Ascending aorta (tissue), 2 donors: ENCODE results near the gene CYP8B1. TPM values are rescaled to one million over a fixed set of nuclear protein-coding genes. Genes with fewer than 3 reads are reported as not detected.

Source experiments
- DNase-seq, 2 donors: peaks; one replicate each; pipeline ENCODE4 v3.0.0-alpha.2; 2019; ENCODE audit warnings: low spot score in 2 of 2
- H3K27ac ChIP-seq, 2 donors: fragments of 200-600 bp; sonication (generic); one replicate each; pipeline ENCODE4 v1.5.1; 2016 to 2017; ENCODE audit warnings: mild to moderate bottlenecking in 1 of 2
- H3K27me3 ChIP-seq: fragments of 200-600 bp; sonication (generic); one replicate; pipeline ENCODE4 v1.5.1; 2017
- H3K36me3 ChIP-seq, 2 donors: fragments of 200-600 bp; sonication (generic); one replicate each; pipeline ENCODE4 v1.5.1; 2016
- H3K4me1 ChIP-seq, 2 donors: fragments of 200-600 bp; sonication (generic); one replicate each; pipeline ENCODE4 v1.5.1; 2016 to 2017; ENCODE audit warnings: mild to moderate bottlenecking in 1 of 2
- H3K4me3 ChIP-seq, 2 donors: fragments of 200-600 bp; sonication (generic); one replicate each; pipeline ENCODE4 v1.5.1; 2016 to 2017; ENCODE audit warnings: mild to moderate bottlenecking in 1 of 2
- H3K9me3 ChIP-seq, 2 donors: fragments of 200-600 bp; sonication (generic); one replicate each; pipeline ENCODE4 v1.5.1; 2016
- intact Hi-C: fragments of 100-400 bp; cut with DNase I; formaldehyde crosslinking; loops from one replicate; pipeline ENCODE4 v1.15.1; 2023
- total RNA-seq: library from RNA; depleted of rRNA; stranded (reverse); fragments of >200 nt; gene quantifications from one replicate; pipeline ENCODE4 v1.1.0, GENCODE V29; 2016
- TF ChIP-seq, protein P1 (sequence below), 3 experiments: fragments of 200-600 bp in 2 of 3; fragments of 450-650 bp in 1 of 3; sonication (generic) in 2 of 3; IDR thresholded peaks; one replicate each; pipeline ENCODE4 v1.5.1; 2016 to 2019; ENCODE audit warnings: antibody characterized with exemption in 3 of 3, mild to moderate bottlenecking in 1 of 3, moderate library complexity in 1 of 3

CYP8B1 gene
- 0.43 TPM for total RNA-seq

DNA sequence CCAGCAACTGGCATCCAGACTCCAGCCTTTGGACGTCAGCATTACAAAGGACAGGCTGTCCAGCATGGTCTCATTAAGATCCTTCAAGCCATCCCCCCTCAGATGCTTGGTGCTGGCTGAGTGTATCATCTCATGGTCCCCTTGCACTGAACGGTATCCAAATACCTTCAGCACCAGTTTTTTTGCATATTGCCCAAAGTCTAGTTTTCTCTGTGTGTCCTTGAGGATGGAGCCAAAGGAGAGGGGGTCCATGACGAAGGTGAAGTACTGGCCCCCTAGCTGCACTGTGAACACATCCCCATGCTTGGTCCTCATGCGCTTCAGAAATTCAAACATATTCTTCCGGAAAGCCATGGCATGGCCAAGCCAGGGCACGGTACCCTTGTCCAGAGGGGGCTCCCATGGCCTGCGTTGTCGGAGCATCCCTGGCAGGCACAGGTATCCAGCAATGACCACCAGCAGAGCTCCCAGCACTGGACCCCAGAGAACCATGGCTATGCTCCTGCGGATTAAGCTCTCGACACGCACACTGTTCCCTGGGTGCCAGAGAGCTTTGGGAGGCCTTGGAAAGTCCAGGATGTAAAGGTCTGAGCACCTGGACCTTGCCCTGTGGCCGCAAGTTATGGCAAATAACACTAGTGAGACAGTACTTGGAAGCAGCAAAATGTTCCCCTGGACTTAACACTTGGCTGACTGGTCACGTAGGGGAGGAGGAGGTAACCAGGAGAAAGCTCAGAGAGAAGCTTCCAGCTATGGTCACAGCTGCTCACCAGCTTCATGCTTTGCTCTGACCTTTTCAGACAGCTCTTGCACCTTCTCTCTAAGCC, at the start of gene CYP8B1:
CYP8B1 (minus strand) TSS at position 555 of the 827 bp plus-strand sequence; CDS start at position 492, 63 bp downstream.
- Histone ChIP-seq H3K27me3 (no peaks in the 10 kb centered on the region), H3K36me3 (no peaks in the 10 kb centered on the region), H3K9me3 (no peaks in the 10 kb centered on the region), H3K4me1 (no peaks in the 10 kb centered on the region), H3K4me3 (no peak within 1 kb of the TSS), H3K27ac (no peak within 1 kb of the TSS)
- DNase-seq, result no peak
- TF ChIP-seq, protein P1, sequence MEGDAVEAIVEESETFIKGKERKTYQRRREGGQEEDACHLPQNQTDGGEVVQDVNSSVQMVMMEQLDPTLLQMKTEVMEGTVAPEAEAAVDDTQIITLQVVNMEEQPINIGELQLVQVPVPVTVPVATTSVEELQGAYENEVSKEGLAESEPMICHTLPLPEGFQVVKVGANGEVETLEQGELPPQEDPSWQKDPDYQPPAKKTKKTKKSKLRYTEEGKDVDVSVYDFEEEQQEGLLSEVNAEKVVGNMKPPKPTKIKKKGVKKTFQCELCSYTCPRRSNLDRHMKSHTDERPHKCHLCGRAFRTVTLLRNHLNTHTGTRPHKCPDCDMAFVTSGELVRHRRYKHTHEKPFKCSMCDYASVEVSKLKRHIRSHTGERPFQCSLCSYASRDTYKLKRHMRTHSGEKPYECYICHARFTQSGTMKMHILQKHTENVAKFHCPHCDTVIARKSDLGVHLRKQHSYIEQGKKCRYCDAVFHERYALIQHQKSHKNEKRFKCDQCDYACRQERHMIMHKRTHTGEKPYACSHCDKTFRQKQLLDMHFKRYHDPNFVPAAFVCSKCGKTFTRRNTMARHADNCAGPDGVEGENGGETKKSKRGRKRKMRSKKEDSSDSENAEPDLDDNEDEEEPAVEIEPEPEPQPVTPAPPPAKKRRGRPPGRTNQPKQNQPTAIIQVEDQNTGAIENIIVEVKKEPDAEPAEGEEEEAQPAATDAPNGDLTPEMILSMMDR (IDR thresholded peaks at IDR 0.05), result no peak
- intact Hi-C loops, result no loop called here

GRCh38 chr3:42923606-42924005, 47.9 kb upstream of the CYP8B1 start:
- no peak for DNase-seq
- H3K4me3 ChIP-seq, result no peak overlapping the region
- H3K36me3 ChIP-seq, result no peaks in the 10 kb centered on the region
- H3K27me3 ChIP-seq, result no peaks in the 10 kb centered on the region
- peaks cover 0 to 25% of the 10 kb centered on the region in 2 donors for H3K9me3 ChIP-seq
- no peaks in the 10 kb centered on the region for H3K4me1 ChIP-seq
- TF ChIP-seq, protein P1 (IDR thresholded peaks at IDR 0.05), result no peak
- no peak overlapping the region for H3K27ac ChIP-seq
- intact Hi-C loops, result no loop called here

DNA sequence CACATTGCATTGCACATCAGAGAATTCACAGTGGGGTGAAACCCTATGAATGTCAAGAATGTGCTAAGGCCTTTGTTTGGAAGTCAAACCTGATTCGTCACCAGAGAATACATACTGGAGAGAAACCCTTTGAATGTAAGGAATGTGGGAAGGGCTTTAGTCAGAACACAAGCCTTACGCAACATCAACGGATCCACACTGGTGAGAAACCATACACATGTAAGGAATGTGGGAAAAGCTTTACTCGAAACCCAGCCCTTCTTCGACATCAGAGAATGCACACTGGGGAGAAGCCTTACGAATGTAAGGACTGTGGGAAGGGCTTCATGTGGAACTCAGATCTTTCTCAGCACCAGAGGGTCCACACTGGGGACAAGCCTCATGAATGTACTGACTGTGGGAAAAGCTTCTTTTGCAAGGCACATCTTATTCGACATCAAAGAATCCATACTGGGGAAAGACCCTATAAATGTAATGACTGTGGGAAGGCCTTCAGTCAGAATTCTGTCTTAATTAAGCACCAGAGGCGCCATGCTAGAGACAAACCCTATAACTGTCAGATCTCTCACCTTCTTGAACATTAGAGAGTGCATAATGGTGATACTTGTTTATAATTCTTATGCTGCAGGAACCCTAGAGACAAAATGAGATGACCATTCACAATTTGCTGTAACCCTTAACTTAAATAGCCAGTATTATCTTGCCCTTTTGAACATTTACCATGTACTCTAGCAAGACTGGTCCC, 39.3 kb upstream of the CYP8B1 start:
- Histone ChIP-seq H3K4me1 (no peaks in the 10 kb centered on the region), H3K36me3 (peaks cover 44 to 51% of the 10 kb centered on the region in 2 donors), H3K27ac (no peak overlapping the region), H3K4me3 (no peak overlapping the region), H3K9me3 (peaks cover 31 to 77% of the 10 kb centered on the region in 2 donors), H3K27me3 (no peaks in the 10 kb centered on the region)
- TF ChIP-seq, protein P1 (IDR thresholded peaks at IDR 0.05), result no peak
- no peak for DNase-seq
- intact Hi-C loops, result no loop called here

DNA sequence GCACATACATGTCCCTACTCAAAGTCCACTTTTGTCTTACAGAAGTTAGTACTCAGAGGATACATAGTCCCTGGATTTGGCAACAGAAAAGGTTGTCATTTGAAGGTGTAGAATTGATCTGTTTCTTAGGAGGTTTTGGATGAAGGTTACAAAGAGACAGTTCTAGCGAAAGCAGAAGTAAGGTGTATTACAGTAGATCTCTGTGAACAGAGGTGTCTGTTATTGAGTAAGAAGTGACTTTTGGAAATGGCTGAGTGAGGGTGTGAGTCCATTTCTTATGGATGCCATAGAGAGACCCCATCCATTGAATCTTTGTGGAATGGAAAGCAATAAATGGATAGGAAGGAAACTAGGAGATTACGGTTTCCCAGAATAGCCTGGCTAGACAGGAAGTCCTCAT, 35.9 kb upstream of the CYP8B1 start:
- TF ChIP-seq, protein P1 (IDR thresholded peaks at IDR 0.05), result no peak
- no peak for DNase-seq
- peaks cover 0 to 6% of the 10 kb centered on the region in 2 donors for H3K4me1 ChIP-seq
- peaks cover 47 to 66% of the 10 kb centered on the region in 2 donors for H3K36me3 ChIP-seq
- H3K27ac ChIP-seq, result no peak overlapping the region
- no peak overlapping the region for H3K4me3 ChIP-seq
- intact Hi-C loops, result no loop called here
- peaks cover 26 to 43% of the 10 kb centered on the region in 2 donors for H3K9me3 ChIP-seq
- H3K27me3 ChIP-seq, result no peaks in the 10 kb centered on the region

GRCh38 chr3:42908675-42909074, 33.0 kb upstream of the CYP8B1 start:
- Histone ChIP-seq H3K27me3 (no peaks in the 10 kb centered on the region), H3K27ac (no peak overlapping the region), H3K9me3 (peaks cover 0 to 15% of the 10 kb centered on the region in 2 donors), H3K36me3 (peaks cover 29 to 45% of the 10 kb centered on the region in 2 donors), H3K4me3 (no peak overlapping the region), H3K4me1 (peaks cover 0 to 10% of the 10 kb centered on the region in 2 donors)
- intact Hi-C loops, result no loop called here
- no peak for DNase-seq
- TF ChIP-seq, protein P1 (IDR thresholded peaks at IDR 0.05), result no peak
